SW 1271 (cell line): ENCODE data around the gene AMER2.
"Not testable (repeated sequence)": the region's sequence is repeated elsewhere in the genome, so short reads cannot be mapped to it uniquely, and the experiment has no call there.

Experiments
- DNase-seq, 2 experiments: peaks; one replicate each; lab custom pipeline; 2025; lab: John Stamatoyannopoulos, UW

The AMER2 gene

GRCh38 chr13:25180775-25181537 is 8.9 kb upstream of the AMER2 start:
- no peak for DNase-seq

DNA sequence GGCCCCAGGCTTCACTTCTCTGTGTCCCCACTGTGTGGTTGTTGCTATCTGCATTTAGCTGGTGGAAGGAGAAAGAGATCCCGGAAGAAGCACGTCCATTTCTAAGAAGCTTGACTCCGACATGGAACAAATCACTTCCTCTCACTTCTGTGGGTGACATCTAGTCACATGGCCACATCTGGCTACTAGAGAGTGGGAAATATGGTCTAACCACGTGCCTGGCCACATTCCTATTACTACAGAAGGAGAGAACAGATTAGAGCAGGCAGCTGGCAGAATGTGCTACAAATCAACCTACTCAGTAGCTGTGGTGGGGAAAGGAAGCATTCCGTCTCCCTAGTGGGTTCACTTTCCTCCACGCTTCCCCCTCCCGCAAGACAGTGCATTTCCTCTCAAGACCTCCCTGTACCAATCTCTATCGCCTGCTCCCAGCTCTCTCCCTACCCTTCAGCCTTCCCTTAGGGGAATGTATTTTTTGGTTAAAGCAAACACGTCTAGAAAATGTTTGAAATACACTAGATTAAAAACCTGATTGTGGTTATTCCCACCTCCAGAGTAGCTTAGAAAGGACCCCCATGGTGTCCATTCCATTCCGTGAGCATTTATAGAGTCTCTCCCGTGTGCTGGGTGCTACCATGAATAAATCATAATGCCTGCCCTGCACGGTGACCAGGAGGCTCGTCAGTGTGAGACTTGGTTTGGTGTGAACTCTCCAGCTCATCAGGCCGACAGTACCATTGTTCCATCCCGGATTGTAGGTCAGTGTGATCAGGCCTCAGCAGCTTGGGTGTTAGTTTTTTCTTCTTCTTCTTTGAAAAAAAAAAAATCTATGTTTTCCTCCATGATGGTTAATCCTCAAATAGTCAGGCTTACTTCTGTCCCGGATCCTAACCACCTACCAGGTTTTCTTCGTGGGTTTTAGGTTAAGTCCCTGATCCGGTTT is 8.0 kb upstream of the AMER2 start:
- no peak for DNase-seq

DNA sequence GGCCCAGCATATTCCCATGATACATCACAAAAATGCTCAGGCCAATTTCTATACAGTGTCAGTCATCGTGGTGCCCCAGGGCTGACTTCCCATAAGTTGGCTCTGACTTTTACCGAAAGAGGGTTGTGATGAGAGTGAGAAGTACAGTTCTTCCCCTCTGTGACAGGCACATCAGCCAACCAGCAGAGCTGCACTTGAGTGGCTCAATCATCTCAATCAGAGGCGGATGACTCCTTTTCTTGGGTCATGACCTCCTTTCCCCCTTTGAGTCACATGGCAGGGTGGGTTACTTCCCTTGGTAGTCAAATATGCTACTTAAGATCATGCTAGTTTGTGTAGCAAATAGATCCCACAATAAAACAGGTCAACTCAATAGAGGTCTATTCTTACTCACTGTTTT is 6.9 kb upstream of the AMER2 start:
- DNase-seq, result no peak

- DNase-seq, result no peak
These were observed 6.0 kb upstream of the AMER2 start for GRCh38 chr13:25178070-25178469.

DNA sequence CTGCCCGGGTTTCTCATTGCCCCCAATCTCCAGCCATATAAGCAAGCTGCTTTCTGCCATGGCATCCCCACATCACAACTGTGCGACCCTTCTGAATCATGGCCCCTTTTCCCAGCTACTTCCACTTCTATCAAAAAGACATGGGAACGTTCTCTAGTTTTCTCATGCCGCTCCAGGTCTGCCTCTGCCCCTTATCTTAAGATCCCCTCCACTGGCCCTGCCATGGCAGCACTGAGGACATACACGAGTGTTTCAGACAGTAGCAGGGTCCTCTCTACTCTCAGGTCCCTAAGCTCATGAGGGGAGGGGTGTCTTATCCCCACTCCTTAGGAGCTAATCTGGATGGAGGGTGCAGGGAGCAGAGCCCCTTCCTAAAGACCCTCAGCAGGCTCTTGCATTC is 5.5 kb upstream of the AMER2 start:
- DNase-seq, result no peak

DNA sequence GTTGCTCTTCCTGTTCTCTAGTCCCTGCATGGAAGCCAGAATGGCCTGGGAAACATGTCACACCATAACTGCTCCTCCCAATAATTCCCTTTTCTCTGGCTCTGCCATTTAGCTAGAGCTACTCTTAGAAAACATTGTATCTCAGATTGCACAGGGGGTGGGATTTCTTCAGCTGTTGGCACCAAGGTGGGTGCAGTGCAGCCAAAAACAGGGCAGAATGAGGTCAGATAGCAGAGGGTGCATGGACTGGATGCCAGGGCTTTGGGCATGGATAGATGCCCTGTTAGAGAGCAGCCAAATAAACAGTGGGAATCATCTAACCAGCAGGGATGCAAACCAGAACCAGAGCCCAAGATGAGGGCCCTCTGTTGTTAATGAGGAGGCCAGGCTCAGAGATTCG is 4.9 kb upstream of the AMER2 start:
- no peak for DNase-seq

DNA sequence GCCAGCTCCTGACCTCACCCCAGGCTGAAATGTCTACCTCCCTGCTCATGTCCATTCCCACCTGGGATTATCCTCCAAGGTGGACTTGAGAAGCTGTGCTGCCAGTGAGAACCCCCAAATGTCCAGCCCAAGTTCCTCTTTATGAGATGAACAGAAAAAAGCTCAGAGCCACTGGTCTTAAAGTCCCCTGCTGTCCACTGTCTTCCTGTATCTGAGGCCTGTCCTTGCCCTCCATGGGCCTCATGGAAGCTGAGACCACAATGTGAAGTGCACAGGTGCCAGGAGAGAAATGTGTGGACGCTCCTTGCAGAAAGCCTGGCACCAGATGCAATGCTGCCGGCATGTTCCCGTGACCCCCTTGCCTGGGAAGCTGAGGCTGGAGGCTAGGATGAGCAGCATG is 3.3 kb upstream of the AMER2 start:
- no peak for DNase-seq

DNA sequence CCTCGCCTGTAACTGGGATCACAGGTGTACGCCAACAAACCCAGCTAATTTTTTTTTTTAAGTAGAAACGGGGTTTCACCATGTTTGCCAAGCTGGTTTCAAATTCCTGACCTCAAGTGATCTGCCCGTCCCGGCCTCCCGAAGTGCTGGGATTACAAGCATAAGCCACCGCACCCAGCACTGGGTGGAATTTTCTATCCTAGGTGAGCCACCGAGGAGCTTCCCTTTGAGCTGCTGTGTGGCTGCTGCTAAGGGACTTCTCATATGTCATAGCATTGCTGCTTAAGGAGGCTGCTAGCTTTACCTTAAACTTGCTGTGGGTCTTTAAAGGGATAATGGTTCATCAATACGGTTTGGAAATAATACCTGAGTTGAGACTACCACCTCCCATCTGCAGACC is 2.9 kb upstream of the AMER2 start:
- no peak for DNase-seq

GRCh38 chr13:25174304-25174703 is 2.2 kb upstream of the AMER2 start:
- DNase-seq, result no peak

DNA sequence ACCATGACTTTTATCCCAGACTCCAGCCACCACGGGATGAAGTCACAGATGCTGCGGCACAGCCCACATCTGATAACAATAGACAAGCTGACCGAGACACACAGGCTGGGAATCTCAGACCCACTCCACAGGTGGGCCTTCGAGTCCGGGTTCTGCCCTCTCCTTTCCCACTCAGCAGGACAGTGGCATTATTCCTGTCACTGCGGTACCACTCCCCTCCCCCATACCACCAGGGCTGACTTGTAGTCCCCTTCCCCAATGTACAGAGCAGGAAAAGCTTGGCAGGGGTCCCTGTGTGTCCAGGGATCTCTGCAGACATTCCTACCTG is 179 bp upstream of the AMER2 start:
- no peak for DNase-seq

DNA sequence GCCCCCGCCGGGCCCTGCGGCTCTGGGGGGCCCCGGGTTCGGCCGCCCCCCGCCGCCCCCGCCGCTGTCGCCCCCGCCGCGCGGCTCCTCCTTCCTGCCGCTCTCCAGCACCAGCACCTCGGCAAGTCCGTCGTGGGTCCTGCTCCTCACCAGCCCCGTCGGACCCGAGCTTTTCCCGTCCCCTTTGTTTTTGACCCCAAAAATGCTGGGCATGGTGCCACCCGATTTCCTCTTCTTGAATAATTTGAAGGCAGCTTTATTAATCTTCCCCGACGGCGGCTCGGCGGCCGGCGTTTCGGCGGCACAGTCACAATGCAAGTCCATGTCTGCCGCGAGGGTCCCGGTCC is 945 bp downstream of the AMER2 start:
- DNase-seq, result no peak

DNA sequence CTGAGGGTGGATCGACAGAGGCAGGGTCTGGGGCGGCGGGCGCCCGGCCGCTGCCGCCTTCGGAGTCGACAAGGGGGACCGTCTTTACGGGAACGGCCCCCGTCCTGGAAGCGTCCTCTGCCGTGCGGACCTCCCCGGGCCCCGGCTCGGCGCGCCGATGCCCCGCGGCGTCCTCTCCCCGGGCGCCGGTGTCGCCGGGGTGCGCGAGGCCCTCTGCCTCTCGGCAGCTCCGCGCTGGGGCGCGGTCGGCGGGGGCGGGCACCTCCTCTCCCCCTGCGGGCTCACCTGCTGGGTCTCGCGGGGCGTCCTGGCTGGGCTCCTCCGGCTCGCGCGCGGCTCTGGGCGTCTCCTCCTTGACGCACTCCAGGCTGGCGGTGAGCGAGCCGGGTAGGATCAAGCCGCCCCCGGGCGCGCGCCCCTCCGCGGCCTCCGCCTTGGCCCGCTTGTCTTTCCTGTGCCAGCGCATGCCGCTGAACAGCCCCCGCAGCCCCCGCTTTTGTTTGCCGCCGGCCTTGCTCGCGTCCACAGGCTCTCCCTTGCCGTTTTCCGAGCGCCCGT is 1.5 kb downstream of the AMER2 start:
- DNase-seq, result no peak

DNA sequence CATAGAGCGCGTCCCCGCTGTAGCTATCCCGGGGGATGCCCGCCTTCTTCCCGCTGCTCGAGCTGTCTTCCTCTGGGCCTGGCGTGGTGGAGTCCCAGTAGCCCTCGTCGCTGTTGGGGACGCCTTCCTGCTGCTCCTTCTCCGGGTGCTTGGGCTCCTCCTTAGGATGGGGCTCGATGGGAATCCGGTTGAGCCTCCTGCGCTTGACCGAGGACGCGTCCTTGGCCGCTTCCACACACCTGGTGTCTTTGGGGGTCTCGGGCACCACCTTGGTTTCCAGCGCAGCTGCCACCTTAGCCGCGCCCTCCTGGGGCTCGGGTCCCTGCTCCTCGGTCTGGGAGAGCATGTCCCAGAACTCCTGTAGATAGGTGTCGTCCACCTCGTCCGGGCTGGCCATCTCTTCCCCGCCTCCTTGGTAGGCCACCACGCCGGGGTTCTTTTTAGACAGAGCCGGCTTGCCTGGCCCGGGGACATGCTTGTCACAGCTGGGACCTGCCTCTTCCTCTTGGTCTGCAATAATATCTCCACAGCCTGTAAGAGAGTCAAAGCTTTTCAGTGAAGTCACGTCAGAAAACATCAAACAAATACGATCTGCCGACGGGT is 2.0 kb downstream of the AMER2 start:
- DNase-seq, result no peak

DNA sequence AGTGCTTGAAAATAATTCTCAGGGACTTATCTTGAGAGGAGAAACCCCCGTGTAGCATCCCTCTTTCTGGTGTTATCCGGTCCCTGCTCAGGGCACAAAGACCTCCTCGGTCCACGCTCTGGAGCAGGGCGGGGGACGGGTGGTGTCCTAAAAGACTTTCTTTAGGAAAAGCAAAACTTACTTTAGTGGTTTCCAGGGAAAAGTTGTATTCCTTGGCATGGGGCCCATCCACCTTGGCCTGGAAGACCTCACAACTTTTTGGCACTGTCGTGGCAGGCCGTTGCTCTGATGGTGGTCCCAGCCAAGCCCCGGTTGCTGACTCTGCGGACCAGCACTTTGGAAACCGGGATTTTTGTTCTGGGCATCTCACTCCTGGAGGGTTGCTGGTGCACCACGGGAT is 2.7 kb downstream of the AMER2 start:
- no peak for DNase-seq

DNA sequence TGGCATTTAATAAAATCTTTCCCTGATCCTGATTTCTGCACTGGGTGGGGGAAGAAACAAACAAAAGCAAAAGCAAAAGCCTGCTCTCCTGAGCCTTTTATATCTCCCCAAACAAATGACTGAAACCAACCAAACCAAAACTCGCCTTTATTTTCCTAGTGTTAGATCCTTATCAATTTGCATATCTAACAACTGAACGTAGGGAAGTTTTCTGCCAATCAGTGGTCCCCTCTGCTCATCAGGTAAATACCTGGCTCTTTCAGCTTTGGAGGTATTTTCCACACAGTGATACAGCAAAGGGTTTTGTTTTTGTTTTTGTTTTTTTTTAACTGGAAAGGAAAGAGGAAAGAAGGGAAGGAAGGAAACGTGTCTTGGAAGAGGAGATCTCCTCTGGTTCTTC is 3.3 kb downstream of the AMER2 start:
- DNase-seq, result no peak

- DNase-seq, result no peak
These were observed 4.5 kb downstream of the AMER2 start for GRCh38 chr13:25167382-25168174.

DNA sequence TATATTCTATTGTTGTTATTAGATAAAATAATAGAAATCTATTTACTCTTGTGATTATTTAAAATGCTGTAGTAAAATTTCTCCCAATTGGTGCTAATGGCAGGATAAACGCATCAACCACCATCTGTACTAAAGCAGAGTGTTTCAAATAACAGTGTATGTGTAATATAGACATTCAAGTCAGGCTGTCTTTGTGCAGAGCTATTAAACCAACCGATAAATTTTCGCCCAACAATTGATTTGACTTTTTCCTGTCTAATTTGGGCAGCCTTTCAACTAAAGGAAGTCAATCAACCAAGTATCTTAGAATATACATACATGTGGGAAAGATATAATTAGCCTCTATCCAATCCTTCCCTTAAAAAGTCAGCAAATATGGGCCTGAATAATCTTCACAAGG is 5.8 kb downstream of the AMER2 start:
- DNase-seq, result no peak

DNA sequence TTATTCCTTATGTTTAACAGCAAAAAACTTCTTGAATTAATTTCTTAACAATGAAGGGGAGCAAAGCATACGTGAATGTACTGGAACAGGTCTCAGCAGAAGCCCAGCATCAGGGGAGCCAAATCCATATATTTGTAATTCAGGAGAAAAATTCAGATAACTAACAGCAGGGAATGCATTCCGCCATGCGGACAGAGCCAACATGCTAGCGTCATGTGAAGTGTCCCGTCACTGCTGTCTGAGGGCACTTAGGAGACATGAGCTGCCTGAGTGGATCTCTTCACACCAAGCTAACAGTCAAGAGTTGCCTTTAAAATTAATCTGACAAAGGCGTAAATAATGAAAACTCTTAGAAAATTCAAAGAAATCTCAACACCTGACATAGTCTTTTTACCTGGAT is 6.4 kb downstream of the AMER2 start:
- DNase-seq, result no peak

DNA sequence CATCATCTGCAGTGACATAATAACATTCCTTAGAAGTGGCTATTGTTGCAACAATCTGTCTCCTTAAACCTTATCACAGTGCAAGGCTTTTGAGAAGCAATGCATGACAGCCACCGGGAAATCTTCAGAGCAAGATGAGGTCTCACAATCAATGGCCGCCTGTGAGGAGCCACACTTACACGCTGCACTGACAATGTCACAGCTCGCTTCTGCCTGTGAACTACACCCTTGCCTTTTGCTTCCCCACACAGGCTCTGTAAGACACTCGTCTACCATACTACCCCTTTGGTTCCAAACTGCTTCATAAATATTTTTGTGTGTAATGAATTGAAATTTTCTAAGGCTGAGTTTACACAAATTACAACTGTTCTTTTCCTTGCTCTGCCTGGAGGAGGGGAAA is 6.9 kb downstream of the AMER2 start:
- not testable (repeated sequence) for DNase-seq

DNA sequence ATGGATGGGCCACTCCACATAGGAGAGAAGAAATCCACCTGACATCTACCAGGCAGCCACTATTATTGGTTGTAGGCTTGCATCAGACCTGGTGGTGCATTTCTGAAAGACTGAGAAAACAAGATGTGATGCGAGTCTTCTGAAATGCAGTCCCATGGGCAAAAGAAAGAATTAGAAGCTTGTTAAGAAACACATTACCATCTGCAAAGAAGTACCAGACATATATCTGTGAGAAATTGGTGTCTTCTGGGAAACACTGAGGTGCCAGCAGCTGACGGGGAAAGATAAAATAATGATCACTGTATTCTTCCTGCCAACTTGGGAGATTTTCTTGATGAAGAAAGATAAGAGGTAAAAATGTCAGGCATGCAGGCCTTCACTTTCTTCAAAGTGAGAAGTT is 14.4 kb downstream of the AMER2 start:
- DNase-seq, result no peak

- DNase-seq, result no peak
These were observed 18.4 kb downstream of the AMER2 start for GRCh38 chr13:25153736-25154135.

DNA sequence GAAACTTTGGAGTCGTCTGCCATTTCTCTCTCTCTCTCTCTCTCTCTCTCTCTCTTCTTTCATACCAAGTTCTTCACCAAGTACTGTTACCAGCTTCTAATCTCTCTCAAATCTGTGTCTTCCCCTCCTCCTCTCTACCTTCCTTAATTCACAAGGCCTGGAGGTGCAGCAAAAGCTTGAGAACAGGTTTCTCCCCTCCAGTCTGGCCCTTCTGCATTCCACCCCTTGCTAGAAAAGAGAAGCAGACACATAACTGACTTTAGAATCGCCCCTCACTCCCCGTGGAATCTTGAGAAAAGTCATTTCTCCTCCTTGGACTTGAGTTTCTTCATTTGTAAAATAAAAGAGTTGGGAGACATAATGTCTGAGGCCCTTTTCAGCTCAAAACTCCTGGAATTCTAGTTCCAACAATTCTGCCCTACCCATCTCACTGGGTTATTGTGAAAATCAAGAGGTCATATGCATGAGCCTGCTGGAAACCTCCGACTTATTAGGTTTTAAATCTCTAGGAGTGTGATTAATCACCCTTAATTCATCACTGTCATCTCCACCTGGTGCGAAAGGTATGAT is 20.4 kb downstream of the AMER2 start:
- DNase-seq, result no peak
